CD14-positive monocyte (primary cell): ENCODE measurements around the gene SDK1. TPM values are rescaled to one million over a fixed set of nuclear protein-coding genes. Genes with fewer than 3 reads are reported as not detected.

Experiments used
- DNase-seq, 3 donors: peaks; one replicate each; pipeline ENCODE4 v3.0.0-alpha.2; 2011 to 2022
- H2AFZ ChIP-seq: 2 replicates; pipeline ENCODE4 v1.6.0; 2012; ENCODE audit warnings: mild to moderate bottlenecking, low read depth, low read length, inconsistent platforms; ENCODE audit not compliant: insufficient read depth, poor library complexity, severe bottlenecking
- H3K27ac ChIP-seq, 2 donors: 1 replicate in 1 of 2; 2 replicates in 1 of 2; pipeline ENCODE4 v1.5.1; 2012 to 2013; ENCODE audit warnings: low read length in 2 of 2, control low read depth in 1 of 2, inconsistent platforms in 1 of 2, low read depth in 1 of 2, mild to moderate bottlenecking in 1 of 2
- H3K27me3 ChIP-seq, 2 donors: one replicate each; pipeline versions ENCODE4 v1.6.0 to v1.6.1; 2011 to 2013; ENCODE audit warnings: low read length in 2 of 2; ENCODE audit not compliant: control insufficient read depth in 2 of 2, insufficient read depth in 2 of 2
- H3K36me3 ChIP-seq, 2 donors: replicated peaks in 1 of 2; 1 replicate in 1 of 2; 2 replicates in 1 of 2; pipeline versions ENCODE4 v1.5.1 to v1.6.1; 2012 to 2013; ENCODE audit warnings: low read length in 2 of 2, control low read depth in 1 of 2, inconsistent platforms in 1 of 2, mild to moderate bottlenecking in 1 of 2; ENCODE audit not compliant: insufficient read depth in 2 of 2, control insufficient read depth in 1 of 2
- H3K4me1 ChIP-seq, 2 donors: 1 replicate in 1 of 2; 2 replicates in 1 of 2; pipeline versions ENCODE4 v1.5.1 to v1.6.1; 2012 to 2013; ENCODE audit warnings: low read length in 2 of 2, control low read depth in 1 of 2, inconsistent platforms in 1 of 2, mild to moderate bottlenecking in 1 of 2, moderate library complexity in 1 of 2; ENCODE audit not compliant: insufficient read depth in 2 of 2, control insufficient read depth in 1 of 2
- H3K4me2 ChIP-seq: replicated peaks from 2 replicates; pipeline ENCODE3; 2012; ENCODE audit warnings: low read length, moderate library complexity, mild to moderate bottlenecking; ENCODE audit not compliant: poor library complexity, severe bottlenecking; ENCODE audit errors: extremely low read depth
- H3K4me3 ChIP-seq, 3 experiments: fragments of 200-600 bp in 1 of 3; sonication (generic) in 1 of 3; replicated peaks in 1 of 3; 1 replicate in 2 of 3; 2 replicates in 1 of 3; pipeline ENCODE4 v1.5.1; 2011 to 2013; ENCODE audit warnings: low read length in 3 of 3, mild to moderate bottlenecking in 3 of 3, control low read depth in 2 of 3, low read depth in 2 of 3, inconsistent platforms in 1 of 3, moderate library complexity in 1 of 3
- H3K79me2 ChIP-seq: 2 replicates; pipeline ENCODE4 v1.6.0; 2012; ENCODE audit warnings: mild to moderate bottlenecking, control low read depth, inconsistent platforms, low read length, moderate library complexity; ENCODE audit not compliant: insufficient read depth
- H3K9ac ChIP-seq: 2 replicates; pipeline ENCODE4 v1.6.0; 2017; ENCODE audit warnings: low read length, mild to moderate bottlenecking; ENCODE audit not compliant: insufficient read depth, poor library complexity, severe bottlenecking
- H3K9me3 ChIP-seq, 2 donors: replicated peaks in 1 of 2; 1 replicate in 1 of 2; 2 replicates in 1 of 2; pipeline versions ENCODE4 v1.5.1 to v1.6.1; 2012 to 2013; ENCODE audit warnings: low read length in 2 of 2, control low read depth in 1 of 2; ENCODE audit not compliant: control insufficient read depth in 1 of 2, insufficient read depth in 1 of 2
- H4K20me1 ChIP-seq: 2 replicates; pipeline ENCODE4 v1.6.0; 2012; ENCODE audit warnings: mild to moderate bottlenecking, low read length, control low read depth, moderate library complexity; ENCODE audit not compliant: insufficient read depth
- H3K27ac Mint-ChIP-seq, 7 donors: one replicate each; pipeline ENCODE4 v1.8.0; 2020; ENCODE audit warnings: mild to moderate bottlenecking in 7 of 7, mixed read lengths in 7 of 7, moderate library complexity in 6 of 7, inconsistent platforms in 2 of 7
- H3K27me3 Mint-ChIP-seq, 3 donors: one replicate each; pipeline ENCODE4 v1.8.0; 2021 to 2022; ENCODE audit warnings: low read depth in 3 of 3, mild to moderate bottlenecking in 3 of 3, mixed read lengths in 3 of 3, moderate library complexity in 3 of 3, inconsistent platforms in 1 of 3
- H3K36me3 Mint-ChIP-seq, 2 donors: one replicate each; pipeline ENCODE4 v1.8.0; 2020; ENCODE audit warnings: mixed read lengths in 2 of 2, inconsistent platforms in 1 of 2, mild to moderate bottlenecking in 1 of 2
- H3K4me1 Mint-ChIP-seq: one replicate; pipeline ENCODE4 v1.8.0; 2020; ENCODE audit warnings: mild to moderate bottlenecking, mixed read lengths
- H3K4me3 Mint-ChIP-seq, 2 donors: one replicate each; pipeline ENCODE4 v1.8.0; 2020; ENCODE audit warnings: mild to moderate bottlenecking in 2 of 2, mixed read lengths in 2 of 2, moderate library complexity in 1 of 2
- H3K9me3 Mint-ChIP-seq, 7 donors: one replicate each; pipeline ENCODE4 v1.8.0; 2020 to 2022; ENCODE audit warnings: mixed read lengths in 7 of 7, mild to moderate bottlenecking in 6 of 7, moderate library complexity in 6 of 7, inconsistent platforms in 2 of 7
- CTCF ChIP-seq: fragments of 200-600 bp; IDR thresholded peaks from one replicate; pipeline ENCODE4 v1.8.0; 2022; ENCODE audit warnings: antibody characterized with exemption, mild to moderate bottlenecking
- WGBS: methylation state at CpG from one replicate; pipeline ENCODE4 v1.1.5; 2013; ENCODE audit warnings: missing lambda C conversion rate; ENCODE audit not compliant: insufficient coverage; 5-methylcytosine and 5-hydroxymethylcytosine counted together
- intact Hi-C, 2 donors: fragments of 100-400 bp; cut with micrococcal nuclease; formaldehyde crosslinking; loops; one replicate each; pipeline versions ENCODE4 v1.15.0 to v1.15.1; 2023
- polyA plus RNA-seq, 3 donors: library from polyadenylated mRNA; depleted of rRNA in 1 of 3; unstranded in 2 of 3; stranded (reverse) in 1 of 3; fragments of 300-500 nt in 2 of 3; fragments of >200 nt in 1 of 3; fragmentation: Illumina TruSeq in 2 of 3; gene quantifications; 1 replicate in 2 of 3; 2 replicates in 1 of 3; pipeline ENCODE4 v1.2.3, GENCODE V29; 2012 to 2021

The SDK1 gene
- polyA plus RNA-seq, 3 donors: 0.01 TPM; not detected in 2

- H3K27me3 Mint-ChIP-seq: peaks cover 2 to 7% (median 3%) of the 10 kb centered on the region in 3 donors
These were observed 17.8 kb downstream of the SDK1 start for GRCh38 chr7:3318874-3319273.

GRCh38 chr7:3321206-3321605 lies 20.2 kb downstream of the SDK1 start:
- Mint-ChIP-seq H3K9me3 (peaks cover 0 to 13% (median 5%) of the 10 kb centered on the region in 7 donors), H3K36me3 (no peaks in the 10 kb centered on the region), H3K27ac (no peak overlapping the region), H3K4me3 (no peak overlapping the region), H3K27me3 (peaks cover 2 to 7% (median 2%) of the 10 kb centered on the region in 3 donors), H3K4me1 (no peaks in the 10 kb centered on the region)
- no peak overlapping the region for H3K9ac ChIP-seq
- H3K27me3 ChIP-seq: no peaks in the 10 kb centered on the region
- no peak overlapping the region for H3K4me2 ChIP-seq
- no peak for TF ChIP-seq CTCF
- no peaks in the 10 kb centered on the region for H4K20me1 ChIP-seq
- 90% methylated on average over 3 of the region's 4 CpGs for WGBS
- H3K79me2 ChIP-seq: no peaks in the 10 kb centered on the region
- no peak for DNase-seq
- H3K27ac ChIP-seq: no peak overlapping the region
- no peaks in the 10 kb centered on the region for H3K9me3 ChIP-seq
- H3K36me3 ChIP-seq: no peaks in the 10 kb centered on the region
- no peak overlapping the region for H3K4me3 ChIP-seq
- H3K4me1 ChIP-seq: no peaks in the 10 kb centered on the region
- H2AFZ ChIP-seq: no peak overlapping the region
- intact Hi-C loops: no loop called here

More at GRCh38 chr7:3318874-3319273, 17.8 kb downstream of the SDK1 start:
- no peaks in the 10 kb centered on the region for H3K27me3 ChIP-seq
- H3K4me2 ChIP-seq: no peak overlapping the region
- H3K27ac ChIP-seq: no peak overlapping the region
- no peak for DNase-seq
- Mint-ChIP-seq H3K4me3 (no peak overlapping the region), H3K36me3 (no peaks in the 10 kb centered on the region), H3K9me3 (peaks cover 0 to 13% (median 5%) of the 10 kb centered on the region in 7 donors), H3K27ac (no peak overlapping the region), H3K4me1 (no peaks in the 10 kb centered on the region)
- H3K79me2 ChIP-seq: no peaks in the 10 kb centered on the region
- H3K9me3 ChIP-seq: no peaks in the 10 kb centered on the region
- no peaks in the 10 kb centered on the region for H3K36me3 ChIP-seq
- H4K20me1 ChIP-seq: no peaks in the 10 kb centered on the region
- no peak overlapping the region for H3K4me3 ChIP-seq
- 81% methylated on average over 3 of the region's 4 CpGs for WGBS
- H3K9ac ChIP-seq: no peak overlapping the region
- intact Hi-C loops: no loop called here
- TF ChIP-seq CTCF: no peak
- no peak overlapping the region for H2AFZ ChIP-seq
- no peaks in the 10 kb centered on the region for H3K4me1 ChIP-seq
